Neuronal stem cell (in vitro differentiated cells): ENCODE results near the gene NUMA1.

Experiments used
- DNase-seq: peaks from one replicate; pipeline ENCODE4 v3.0.0-alpha.2; 2013; ENCODE audit warnings: low spot score
- H2AFZ ChIP-seq: one replicate; pipeline ENCODE4 v1.6.1; 2013; ENCODE audit warnings: mild to moderate bottlenecking, low read length, inconsistent platforms
- H2AK5ac ChIP-seq: 2 replicates; pipeline ENCODE4 v1.6.1; 2013; ENCODE audit warnings: low read depth, mild to moderate bottlenecking, inconsistent platforms, low read length, moderate library complexity, mixed read lengths
- H2BK120ac ChIP-seq: 2 replicates; pipeline ENCODE4 v1.6.1; 2013; ENCODE audit warnings: low read depth, mild to moderate bottlenecking, inconsistent platforms, low read length, moderate library complexity, mixed read lengths
- H2BK12ac ChIP-seq: one replicate; pipeline ENCODE4 v1.6.1; 2013; ENCODE audit warnings: low read length, inconsistent platforms
- H2BK15ac ChIP-seq: 2 replicates; pipeline ENCODE4 v1.6.1; 2013; ENCODE audit warnings: mild to moderate bottlenecking, low read length, inconsistent platforms, mixed read lengths
- H2BK5ac ChIP-seq: one replicate; pipeline ENCODE4 v1.6.1; 2013; ENCODE audit warnings: inconsistent platforms, mild to moderate bottlenecking, low read length, moderate library complexity
- H3K14ac ChIP-seq: one replicate; pipeline ENCODE4 v1.6.1; 2013; ENCODE audit warnings: low read length, inconsistent platforms
- H3K18ac ChIP-seq: 2 replicates; pipeline ENCODE4 v1.6.1; 2013; ENCODE audit warnings: low read length, inconsistent platforms
- H3K23ac ChIP-seq: 2 replicates; pipeline ENCODE4 v1.6.1; 2013; ENCODE audit warnings: low read depth, mild to moderate bottlenecking, mixed read lengths, low read length, inconsistent platforms; ENCODE audit not compliant: poor library complexity
- H3K27ac ChIP-seq: replicated peaks from 3 replicates; pipeline ENCODE4 v1.5.1; 2013; ENCODE audit warnings: low read length, inconsistent platforms
- H3K27me3 ChIP-seq, 3 experiments: 2 replicates each; pipeline ENCODE4 v1.6.1; 2013; ENCODE audit warnings: low read length in 3 of 3, mild to moderate bottlenecking in 2 of 3, inconsistent platforms in 1 of 3, low read depth in 1 of 3, mixed read lengths in 1 of 3, moderate library complexity in 1 of 3; ENCODE audit not compliant: control insufficient read depth in 3 of 3, insufficient read depth in 3 of 3
- H3K36me3 ChIP-seq, 2 donors: replicated peaks in 1 of 2; 2 replicates each; pipeline ENCODE4 v1.6.1; 2013; ENCODE audit warnings: low read length in 2 of 2; ENCODE audit not compliant: control insufficient read depth in 2 of 2, insufficient read depth in 2 of 2
- H3K4ac ChIP-seq: 2 replicates; pipeline ENCODE4 v1.6.1; 2013; ENCODE audit warnings: inconsistent platforms, mild to moderate bottlenecking, low read length, moderate library complexity
- H3K4me1 ChIP-seq, 2 donors: 1 replicate in 1 of 2; 2 replicates in 1 of 2; pipeline ENCODE4 v1.6.1; 2013; ENCODE audit warnings: low read length in 2 of 2, low read depth in 1 of 2; ENCODE audit not compliant: control insufficient read depth in 2 of 2, insufficient read depth in 1 of 2
- H3K4me2 ChIP-seq: one replicate; pipeline ENCODE4 v1.6.1; 2013; ENCODE audit warnings: mild to moderate bottlenecking, low read length, inconsistent platforms; ENCODE audit not compliant: insufficient read depth, poor library complexity, severe bottlenecking
- H3K4me3 ChIP-seq, 2 donors: 2 replicates each; pipeline ENCODE4 v1.5.1; 2013; ENCODE audit warnings: low read length in 2 of 2, mild to moderate bottlenecking in 2 of 2, inconsistent platforms in 1 of 2, moderate library complexity in 1 of 2
- H3K79me1 ChIP-seq: one replicate; pipeline ENCODE4 v1.6.1; 2013; ENCODE audit warnings: low read depth, mild to moderate bottlenecking, inconsistent platforms, low read length, moderate library complexity
- H3K9ac ChIP-seq: one replicate; pipeline ENCODE4 v1.6.1; 2013; ENCODE audit warnings: mild to moderate bottlenecking, low read depth, low read length, inconsistent platforms; ENCODE audit not compliant: poor library complexity
- H3K9me3 ChIP-seq, 2 donors: replicated peaks in 1 of 2; 2 replicates each; pipeline versions ENCODE3 to v1.6.1; 2013; ENCODE audit warnings: low read length in 2 of 2, mild to moderate bottlenecking in 2 of 2, inconsistent platforms in 1 of 2, low read depth in 1 of 2, mixed read lengths in 1 of 2, moderate library complexity in 1 of 2; ENCODE audit not compliant: control insufficient read depth in 2 of 2, insufficient read depth in 1 of 2
- H4K8ac ChIP-seq: one replicate; pipeline ENCODE4 v1.6.1; 2013; ENCODE audit warnings: low read depth, mild to moderate bottlenecking, inconsistent platforms, low read length, moderate library complexity
- H4K91ac ChIP-seq: one replicate; pipeline ENCODE4 v1.6.1; 2013; ENCODE audit warnings: low read length, low read depth, mild to moderate bottlenecking, inconsistent platforms; ENCODE audit not compliant: poor library complexity
- WGBS, 2 donors: extraction: QIAGEN DNeasy Blood & Tissue Kit; methylation state at CpG; one replicate each; pipeline ENCODE4 v1.1.7; 2013; ENCODE audit warnings: missing lambda C conversion rate in 2 of 2, mixed read lengths in 1 of 2; ENCODE audit not compliant: insufficient read length in 2 of 2, insufficient replicate concordance in 1 of 2; ENCODE audit errors: extremely low coverage in 2 of 2; 5-methylcytosine and 5-hydroxymethylcytosine counted together

Gene NUMA1

DNA sequence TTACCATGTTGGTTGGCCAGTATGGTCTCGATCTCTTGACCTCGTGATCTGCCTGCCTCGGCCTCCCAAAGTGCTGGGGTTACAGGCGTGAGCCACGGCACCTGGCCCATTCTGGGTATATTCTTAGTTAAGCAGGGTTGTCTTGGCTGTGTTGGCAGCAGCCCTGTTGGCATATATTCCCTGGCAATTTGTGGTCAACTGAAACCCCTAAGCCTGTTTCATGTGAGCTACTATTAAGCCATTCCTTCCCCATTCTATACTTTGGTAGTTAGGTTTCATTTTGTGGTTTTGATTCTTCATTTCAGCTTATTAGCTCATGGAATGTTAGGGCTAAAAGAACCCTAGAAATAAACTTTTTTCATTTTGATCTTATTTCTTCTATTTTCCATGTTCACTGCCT is 103.8 kb downstream of the NUMA1 start:
- no peak overlapping the region for H2AFZ ChIP-seq
- H3K23ac ChIP-seq, result no peak overlapping the region
- H3K4me1 ChIP-seq, result no peaks in the 10 kb centered on the region
- H3K14ac ChIP-seq, result no peak overlapping the region
- peaks cover 0 to 6% of the 10 kb centered on the region in 2 donors for H3K9me3 ChIP-seq
- no peak overlapping the region for H2BK12ac ChIP-seq
- no peak overlapping the region for H3K27ac ChIP-seq
- H3K4me2 ChIP-seq, result no peak overlapping the region
- no peak overlapping the region for H3K18ac ChIP-seq
- no peak overlapping the region for H2BK120ac ChIP-seq
- peaks cover 2 to 73% of the 10 kb centered on the region in 2 donors for H3K36me3 ChIP-seq
- no peak overlapping the region for H3K4me3 ChIP-seq
- H3K27me3 ChIP-seq, result no peaks in the 10 kb centered on the region
- no peak overlapping the region for H4K8ac ChIP-seq
- H3K4ac ChIP-seq, result no peak overlapping the region
- no peaks in the 10 kb centered on the region for H3K79me1 ChIP-seq
- H4K91ac ChIP-seq, result no peak overlapping the region
- H2BK5ac ChIP-seq, result no peak overlapping the region
- no peak overlapping the region for H3K9ac ChIP-seq
- WGBS, 2 donors, result no CpG with 5 or more reads among the region's 5 CpGs
- H2AK5ac ChIP-seq, result no peak overlapping the region
- no peak overlapping the region for H2BK15ac ChIP-seq
- no peak for DNase-seq

- no peak overlapping the region for H3K9ac ChIP-seq
- no peak overlapping the region for H2BK5ac ChIP-seq
- no peak overlapping the region for H2BK12ac ChIP-seq
- H4K8ac ChIP-seq, result no peak overlapping the region
- no peak overlapping the region for H3K4me2 ChIP-seq
- no peak overlapping the region for H2BK120ac ChIP-seq
- peaks cover 5 to 74% of the 10 kb centered on the region in 2 donors for H3K36me3 ChIP-seq
- no peak overlapping the region for H2AFZ ChIP-seq
- H3K9me3 ChIP-seq, result no peaks in the 10 kb centered on the region
- H3K18ac ChIP-seq, result no peak overlapping the region
- no peak overlapping the region for H3K14ac ChIP-seq
- DNase-seq, result no peak
- no CpG with 5 or more reads among the region's 2 CpGs for WGBS, 2 donors
- no peak overlapping the region for H3K4ac ChIP-seq
- no peak overlapping the region for H2BK15ac ChIP-seq
- no peaks in the 10 kb centered on the region for H3K27me3 ChIP-seq
- no peak overlapping the region for H3K4me3 ChIP-seq
- H2AK5ac ChIP-seq, result no peak overlapping the region
- H3K79me1 ChIP-seq, result no peaks in the 10 kb centered on the region
- H3K4me1 ChIP-seq, result no peaks in the 10 kb centered on the region
- no peak overlapping the region for H3K27ac ChIP-seq
- H3K23ac ChIP-seq, result no peak overlapping the region
- no peak overlapping the region for H4K91ac ChIP-seq
These were observed 108.7 kb downstream of the NUMA1 start for GRCh38 chr11:71971680-71972079.

DNA sequence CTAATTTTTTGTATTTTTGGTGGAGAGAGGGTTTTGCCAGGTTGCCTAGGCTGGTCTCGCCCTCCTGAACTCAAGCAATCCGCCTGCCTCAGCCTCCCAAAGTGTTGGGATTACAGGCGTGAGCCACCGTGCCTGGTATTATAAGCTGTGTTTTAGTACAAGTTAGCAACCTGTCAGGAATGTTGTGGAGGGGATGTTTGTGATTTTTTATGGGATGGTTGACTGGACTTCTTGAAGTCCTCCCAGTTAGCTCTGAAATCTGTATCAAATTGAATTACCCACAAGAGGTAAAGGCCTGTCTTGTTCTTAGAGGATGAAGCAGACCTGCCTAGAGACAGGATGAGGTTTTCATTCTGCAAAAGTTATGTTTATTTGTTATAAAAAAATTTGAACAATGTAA is 115.7 kb downstream of the NUMA1 start:
- H3K9ac ChIP-seq, result no peak overlapping the region
- no peaks in the 10 kb centered on the region for H3K27me3 ChIP-seq
- no peak overlapping the region for H4K8ac ChIP-seq
- H3K36me3 ChIP-seq, result peaks cover 7 to 79% of the 10 kb centered on the region in 2 donors
- H3K4me1 ChIP-seq, result no peaks in the 10 kb centered on the region
- no peak overlapping the region for H3K14ac ChIP-seq
- no peak overlapping the region for H2AK5ac ChIP-seq
- no peak overlapping the region for H2BK12ac ChIP-seq
- H4K91ac ChIP-seq, result no peak overlapping the region
- no peak overlapping the region for H3K23ac ChIP-seq
- H3K27ac ChIP-seq, result no peak overlapping the region
- H2BK15ac ChIP-seq, result no peak overlapping the region
- WGBS, 2 donors, result no CpG with 5 or more reads among the region's 4 CpGs
- H3K4me3 ChIP-seq, result no peak overlapping the region
- H3K79me1 ChIP-seq, result no peaks in the 10 kb centered on the region
- no peak for DNase-seq
- no peak overlapping the region for H2BK120ac ChIP-seq
- H3K4ac ChIP-seq, result no peak overlapping the region
- peaks cover 3 to 12% of the 10 kb centered on the region in 2 donors for H3K9me3 ChIP-seq
- no peak overlapping the region for H2BK5ac ChIP-seq
- no peak overlapping the region for H3K4me2 ChIP-seq
- H2AFZ ChIP-seq, result no peak overlapping the region
- H3K18ac ChIP-seq, result no peak overlapping the region

DNA sequence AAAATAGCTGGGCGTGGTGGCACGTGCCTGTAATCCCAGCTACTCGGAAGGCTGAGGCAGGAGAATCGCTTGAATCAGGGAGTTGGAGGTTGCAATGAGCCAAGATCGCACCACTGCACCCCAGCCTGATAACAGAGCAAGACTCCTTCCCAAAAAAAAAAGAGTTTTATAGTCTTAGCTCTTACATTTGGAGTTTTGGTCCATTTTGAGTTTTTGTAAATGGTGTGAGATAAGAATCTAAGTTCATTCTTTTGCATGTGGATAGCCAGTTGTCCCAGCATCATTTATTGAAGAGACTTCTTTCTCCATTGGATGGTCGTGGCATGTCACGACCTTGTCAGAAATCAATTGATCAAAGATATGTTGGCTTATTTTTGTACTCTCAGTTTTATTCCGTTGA is 116.9 kb downstream of the NUMA1 start:
- Histone ChIP-seq H3K4me2 (no peak overlapping the region), H3K9me3 (peaks cover 3 to 12% of the 10 kb centered on the region in 2 donors), H2BK120ac (no peak overlapping the region), H3K4me3 (no peak overlapping the region), H3K79me1 (no peaks in the 10 kb centered on the region), H3K27ac (no peak overlapping the region), H2BK5ac (no peak overlapping the region), H2AFZ (no peak overlapping the region), H4K91ac (no peak overlapping the region), H3K4me1 (no peaks in the 10 kb centered on the region), H3K4ac (no peak overlapping the region), H2BK12ac (no peak overlapping the region), H2BK15ac (no peak overlapping the region), H3K27me3 (no peaks in the 10 kb centered on the region), H3K14ac (no peak overlapping the region), H2AK5ac (no peak overlapping the region), H3K36me3 (peaks cover 7 to 74% of the 10 kb centered on the region in 2 donors), H3K9ac (no peak overlapping the region), H3K18ac (no peak overlapping the region), H3K23ac (no peak overlapping the region), H4K8ac (no peak overlapping the region)
- no peak for DNase-seq
- WGBS, 2 donors, result no CpG with 5 or more reads among the region's 8 CpGs
